ENCODE results near the gene KRTAP4-1.
"Not testable (repeated sequence)": the region's sequence is repeated elsewhere in the genome, so short reads cannot be mapped to it uniquely, and the experiment has no call there.

Gene KRTAP4-1

DNA sequence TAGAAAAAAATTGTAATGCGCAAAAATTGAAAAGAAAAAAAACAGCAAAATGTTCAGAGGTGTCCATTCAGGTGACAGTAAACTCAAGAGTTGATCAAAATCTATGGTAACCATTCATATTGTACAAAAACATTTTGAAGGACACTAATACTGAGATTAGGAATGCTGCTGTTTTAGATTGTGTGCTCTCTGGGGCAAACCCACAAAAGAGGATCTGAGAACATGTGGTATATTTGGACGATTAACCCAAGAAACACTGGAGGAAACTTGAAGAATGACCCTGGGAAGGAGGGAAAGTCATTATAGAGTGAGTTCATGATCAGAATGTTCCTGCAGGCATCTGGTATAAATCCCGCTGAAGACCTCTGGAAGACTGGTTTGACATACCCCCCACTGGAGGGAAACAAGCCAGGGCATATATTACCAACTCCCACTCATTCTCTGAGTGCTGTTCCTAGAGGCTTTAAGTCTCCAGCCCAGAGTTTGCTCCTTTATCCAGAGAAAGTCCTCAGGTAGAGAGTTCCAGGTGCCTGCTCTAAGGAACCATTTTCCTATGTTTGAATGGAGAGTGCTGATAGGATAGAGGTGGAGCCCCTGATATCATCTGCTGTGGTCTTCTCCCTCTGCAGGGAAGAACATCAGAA, 7.8 kb downstream of the KRTAP4-1 start:
- in situ Hi-C loops (cut with MboI; ENCODE audit: low sequenced_read_pairs) = no loop called here

DNA sequence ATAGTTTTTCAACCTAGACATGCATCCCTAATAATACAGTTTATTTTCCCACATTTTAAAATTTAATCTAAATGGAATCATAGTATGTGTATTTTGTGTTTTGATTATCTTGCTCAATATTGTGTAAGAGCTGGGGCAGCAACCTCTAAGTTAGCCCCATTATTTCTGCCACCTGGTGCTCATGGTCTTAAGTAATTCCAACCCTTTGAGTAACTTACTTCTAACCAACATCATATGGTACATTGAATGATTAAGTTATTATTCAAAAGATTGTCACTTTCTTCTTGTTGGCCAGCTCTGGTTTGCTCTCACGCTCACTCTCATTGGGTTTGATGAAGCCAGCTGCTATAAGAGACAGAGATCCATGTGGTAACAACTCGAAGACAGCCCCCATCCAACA, 12.8 kb downstream of the KRTAP4-1 start:
- in situ Hi-C loops (cut with MboI; ENCODE audit: low sequenced_read_pairs) = no loop called here

DNA sequence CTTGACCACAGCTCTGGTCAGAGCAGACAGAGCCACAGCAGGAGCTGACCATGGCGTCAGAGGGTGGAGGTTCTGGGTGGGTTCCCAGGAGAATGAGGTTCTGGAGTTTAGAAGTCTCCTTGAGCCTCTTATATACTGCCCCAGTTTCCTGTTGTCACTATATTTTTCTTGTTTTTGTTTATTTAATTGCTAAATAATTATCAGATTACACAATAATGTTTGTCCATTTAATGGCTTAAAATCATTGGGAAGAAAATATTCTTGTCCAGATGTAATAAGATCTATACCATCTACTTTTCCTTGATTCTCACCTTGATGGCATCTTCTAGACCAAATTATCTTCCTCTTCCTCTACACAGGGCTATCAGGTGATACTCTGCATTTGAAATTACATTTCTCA, 16.6 kb downstream of the KRTAP4-1 start, which contains the start of gene KRTAP4-3:
Gene KRTAP4-3, minus strand, starts transcription at position 101 of the 400 bp plus-strand sequence. Its CDS starts 49 bp downstream, at position 52.
- in situ Hi-C loops (cut with MboI; ENCODE audit: low sequenced_read_pairs) = no loop called here

DNA sequence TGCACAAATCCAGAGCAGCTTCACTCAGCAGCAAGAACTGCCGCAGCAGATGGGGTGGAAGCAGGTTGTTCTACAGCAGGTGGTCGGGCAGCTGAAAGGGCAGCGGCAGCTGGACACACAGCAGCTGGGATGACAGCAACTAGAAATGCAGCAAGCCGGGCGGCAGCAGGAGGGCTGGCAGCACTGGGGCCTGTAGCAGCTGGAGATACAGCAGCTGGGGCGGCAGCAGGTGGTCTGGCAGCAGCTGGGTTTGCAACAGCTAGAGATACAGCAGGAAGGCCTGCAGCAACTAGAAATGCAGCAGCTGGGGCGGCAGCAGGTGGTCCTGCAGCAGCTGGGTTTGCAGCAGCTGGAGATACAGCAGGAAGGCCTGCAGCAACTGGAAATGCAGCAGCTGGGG, 17.1 kb downstream of the KRTAP4-1 start:
- in situ Hi-C loops (cut with MboI; ENCODE audit: low sequenced_read_pairs) = no loop called here

DNA sequence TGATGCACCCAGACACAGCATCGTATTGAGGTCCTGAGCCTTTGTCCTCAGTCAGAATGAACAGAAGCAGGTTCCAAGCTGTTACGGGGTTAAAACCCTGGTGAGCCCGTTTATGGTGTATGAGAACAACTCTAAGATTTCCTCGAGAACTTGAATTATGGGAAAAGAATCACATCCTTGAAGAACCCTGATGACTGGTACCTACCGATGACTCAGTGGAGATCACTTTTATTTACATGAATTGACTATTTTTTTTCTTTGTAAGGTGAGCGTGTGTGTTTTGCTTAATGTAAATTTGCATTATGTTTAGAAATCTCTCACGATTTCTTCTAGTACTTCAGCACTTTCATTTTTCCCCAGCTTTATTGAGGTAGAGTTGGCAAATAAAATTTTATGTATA, 20.9 kb downstream of the KRTAP4-1 start:
- in situ Hi-C loops (cut with MboI; ENCODE audit: low sequenced_read_pairs) = no loop called here

DNA sequence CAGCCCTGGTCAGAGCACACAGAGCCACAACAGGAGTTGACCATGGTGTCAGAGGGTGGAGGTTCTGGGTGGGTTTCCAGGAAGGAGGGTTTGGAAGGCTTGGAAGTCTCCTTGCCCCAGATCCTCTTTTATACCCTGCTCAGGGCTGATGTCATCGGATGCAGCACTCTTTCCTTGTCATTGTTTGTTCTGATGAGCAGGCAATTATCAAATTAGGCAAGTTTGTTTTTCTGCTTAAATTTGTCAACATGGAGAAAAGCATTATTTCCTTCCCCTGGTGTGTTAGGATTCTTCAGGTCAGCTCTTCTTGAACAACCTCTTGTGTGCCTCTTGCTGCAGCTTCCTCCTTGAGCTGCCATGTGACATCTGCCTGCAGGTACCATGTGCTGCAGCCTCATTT, 24.1 kb downstream of the KRTAP4-1 start, which contains the start of gene KRTAP4-4:
Gene KRTAP4-4, minus strand, starts transcription at position 101 of the 400 bp plus-strand sequence. Its CDS starts 57 bp downstream, at position 44.
- in situ Hi-C loops (cut with MboI; ENCODE audit: low sequenced_read_pairs) = no loop called here

DNA sequence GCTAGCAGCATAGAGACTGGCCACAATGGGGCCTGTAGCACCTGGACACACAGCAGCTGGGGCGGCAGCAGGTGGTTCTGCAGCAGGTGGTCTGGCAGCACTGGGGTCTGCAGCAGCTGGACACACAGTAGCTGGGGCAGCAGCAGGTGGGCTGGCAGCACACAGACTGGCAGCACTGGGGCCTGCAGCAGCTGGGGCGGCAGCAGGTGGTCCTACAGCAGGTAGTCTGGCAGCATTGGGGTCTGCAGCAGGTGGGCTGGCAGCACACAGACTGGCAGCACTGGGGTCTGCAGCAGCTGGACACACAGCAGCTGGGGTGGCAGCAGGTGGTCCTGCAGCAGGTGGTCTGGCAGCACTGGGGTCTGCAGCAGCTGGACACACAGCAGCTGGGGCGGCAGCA, 24.5 kb downstream of the KRTAP4-1 start:
- in situ Hi-C loops (cut with MboI; ENCODE audit: low sequenced_read_pairs) = not testable (repeated sequence)

DNA sequence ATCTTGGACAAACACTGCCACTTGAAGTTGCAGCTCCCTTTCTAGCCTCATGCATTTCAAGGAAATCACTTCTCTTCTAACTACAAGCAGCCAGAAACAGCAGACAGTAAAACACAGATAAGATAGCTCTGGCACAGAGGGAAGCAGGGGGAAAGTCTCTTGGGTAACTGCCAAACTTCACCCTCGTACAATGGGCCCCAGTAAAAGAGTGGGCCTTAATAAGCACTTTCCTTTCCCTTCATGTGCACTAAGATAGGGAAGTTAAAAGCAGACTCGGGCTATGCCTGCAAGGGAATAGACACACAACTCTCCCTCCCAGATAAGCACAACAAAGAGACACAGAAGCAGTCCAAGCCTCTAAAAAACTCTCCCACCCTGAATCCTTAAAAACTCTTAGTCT, 30.9 kb downstream of the KRTAP4-1 start:
- in situ Hi-C loops (cut with MboI; ENCODE audit: low sequenced_read_pairs) = no loop called here

DNA sequence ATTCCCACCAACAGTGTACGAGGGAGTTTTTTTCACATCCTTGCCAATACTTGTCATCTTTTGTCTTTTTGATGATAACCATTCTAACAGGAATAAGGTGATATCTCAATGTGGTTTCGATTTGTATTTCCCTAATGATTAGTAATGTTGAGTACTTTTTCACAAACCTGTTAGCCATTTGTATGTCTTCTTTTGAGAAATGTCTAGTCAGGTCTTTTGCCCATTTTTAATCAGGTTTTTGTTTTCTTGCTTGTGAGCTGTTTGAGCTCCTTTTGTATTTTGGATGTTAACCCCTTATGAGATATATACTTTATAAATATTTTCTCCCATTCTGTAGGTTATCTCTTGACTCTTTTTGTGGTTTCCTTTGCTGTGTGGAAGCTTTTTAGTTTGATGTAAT, 33.2 kb downstream of the KRTAP4-1 start:
- in situ Hi-C loops (cut with MboI; ENCODE audit: low sequenced_read_pairs) = no loop called here

DNA sequence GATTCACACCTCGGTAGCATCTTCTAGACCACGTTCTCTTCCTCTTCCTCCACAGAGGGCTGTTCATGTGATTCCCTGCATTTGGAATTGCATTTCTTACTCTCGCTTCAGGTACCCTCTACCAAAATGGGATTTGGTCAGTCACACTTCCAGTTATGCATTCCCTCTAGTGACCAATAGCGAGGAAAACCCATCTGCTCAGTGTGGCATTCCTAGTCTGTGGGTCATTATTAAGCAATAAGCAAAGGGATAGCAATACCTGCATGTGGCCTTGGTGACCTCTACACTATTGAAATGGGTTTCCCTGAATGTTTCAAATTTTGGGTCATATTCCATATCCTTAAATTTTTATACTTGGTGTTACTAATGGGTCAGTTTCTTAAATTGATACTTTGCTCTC, 34.7 kb downstream of the KRTAP4-1 start:
- in situ Hi-C loops (cut with MboI; ENCODE audit: low sequenced_read_pairs) = no loop called here

DNA sequence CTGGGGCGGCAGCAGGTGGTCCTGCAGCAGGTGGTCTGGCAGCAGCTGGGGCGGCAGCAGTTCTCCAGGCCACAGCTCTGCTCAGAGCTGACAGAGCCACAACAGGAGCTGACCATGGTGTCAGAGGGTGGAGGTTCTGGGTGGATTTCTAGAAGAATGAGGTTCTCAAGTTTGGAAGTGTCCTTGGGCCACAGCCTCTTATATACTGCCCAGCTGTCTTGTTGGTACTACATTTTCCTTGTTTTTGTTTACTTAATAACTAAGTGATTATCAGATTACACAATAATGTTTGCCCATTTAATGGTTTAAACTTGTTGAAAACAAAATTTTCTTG, 35.1 kb downstream of the KRTAP4-1 start, which contains the start of gene KRTAP4-5:
Gene KRTAP4-5, minus strand, starts transcription at position 174 of the 334 bp plus-strand sequence. Its CDS starts 58 bp downstream, at position 116.
- in situ Hi-C loops (cut with MboI; ENCODE audit: low sequenced_read_pairs) = no loop called here

DNA sequence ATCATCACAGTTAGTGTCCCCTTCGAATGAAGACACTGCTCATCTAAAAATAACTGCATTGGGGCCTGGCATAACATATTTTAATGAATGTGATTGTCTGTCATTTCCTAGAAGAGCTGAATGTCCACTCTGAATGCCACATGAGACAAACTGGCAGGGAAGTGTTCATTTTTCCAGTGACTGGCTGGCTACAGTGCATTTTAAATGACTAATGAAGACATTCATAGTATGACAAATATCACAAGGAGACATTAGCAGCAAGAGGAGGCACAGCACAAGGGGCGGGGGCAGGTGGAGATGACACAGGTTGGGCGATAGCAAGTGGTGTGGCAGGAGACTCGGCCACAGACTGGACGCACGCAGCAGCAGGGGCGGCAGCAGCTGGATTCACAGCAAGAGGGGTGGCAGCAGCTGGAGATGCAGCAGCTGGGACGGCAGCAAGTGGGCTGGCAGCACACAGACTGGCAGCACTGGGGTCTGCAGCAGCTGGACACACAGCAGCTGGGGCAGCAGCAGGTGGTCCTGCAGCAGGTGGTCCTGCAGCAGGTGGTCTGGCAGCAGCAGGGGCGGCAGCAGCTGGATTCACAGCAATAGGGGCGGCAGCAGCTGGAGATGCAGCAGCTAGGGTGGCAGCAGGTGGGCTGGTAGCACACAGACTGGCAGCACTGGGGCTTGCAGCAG, 35.6 kb downstream of the KRTAP4-1 start:
- in situ Hi-C loops (cut with MboI; ENCODE audit: low sequenced_read_pairs) = not testable (repeated sequence)

DNA sequence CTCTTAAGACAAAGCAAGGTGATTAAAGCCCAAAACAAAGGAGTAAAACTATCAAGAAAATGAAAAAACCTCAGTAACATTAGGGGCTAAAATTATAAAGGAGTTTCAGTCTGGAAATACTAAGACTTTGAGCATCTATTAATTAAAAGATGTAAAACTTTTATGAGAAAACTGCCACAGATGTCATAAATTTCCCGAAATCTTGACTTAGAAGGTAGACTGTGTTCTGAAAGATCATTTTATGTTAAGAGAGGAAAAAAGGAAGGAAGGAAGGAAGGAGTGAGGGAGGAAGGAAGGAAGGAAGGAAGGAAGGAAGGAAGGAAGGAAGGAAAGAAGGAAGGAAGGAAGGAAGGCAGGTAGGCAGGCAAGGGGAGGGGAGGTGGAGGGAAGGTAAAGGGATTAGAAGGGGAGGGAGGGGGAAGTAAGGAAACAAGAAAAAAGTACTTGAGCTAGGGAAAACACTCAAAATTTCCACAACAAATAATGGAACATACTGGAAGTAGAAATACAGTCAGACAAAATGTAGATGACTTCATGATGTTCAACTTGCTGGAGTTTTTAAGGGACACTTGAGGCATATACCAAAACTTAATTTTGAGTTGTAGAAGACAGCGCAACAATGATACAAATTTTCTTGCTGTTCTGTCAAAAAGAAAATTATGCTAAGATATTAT, 37.0 kb downstream of the KRTAP4-1 start:
- in situ Hi-C loops (cut with MboI; ENCODE audit: low sequenced_read_pairs) = no loop called here

DNA sequence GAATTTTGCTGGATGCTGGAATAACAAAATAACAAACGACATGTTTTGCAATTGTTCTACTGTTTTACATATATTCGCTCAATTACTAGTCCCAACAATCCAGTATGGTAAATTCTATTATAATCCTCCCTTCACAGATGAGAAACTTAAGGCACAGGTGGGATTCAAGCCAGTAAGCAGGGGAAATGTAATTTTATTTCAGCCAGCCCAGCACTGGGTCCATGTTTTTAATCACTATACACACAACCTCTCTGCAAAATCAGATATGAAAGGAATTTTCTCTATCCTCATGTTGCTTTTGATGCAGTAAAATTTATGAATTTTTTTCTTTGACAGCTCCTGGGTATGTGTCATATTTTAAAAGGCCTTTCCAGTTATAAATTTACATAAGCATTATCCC, 39.5 kb downstream of the KRTAP4-1 start:
- in situ Hi-C loops (cut with MboI; ENCODE audit: low sequenced_read_pairs) = no loop called here

DNA sequence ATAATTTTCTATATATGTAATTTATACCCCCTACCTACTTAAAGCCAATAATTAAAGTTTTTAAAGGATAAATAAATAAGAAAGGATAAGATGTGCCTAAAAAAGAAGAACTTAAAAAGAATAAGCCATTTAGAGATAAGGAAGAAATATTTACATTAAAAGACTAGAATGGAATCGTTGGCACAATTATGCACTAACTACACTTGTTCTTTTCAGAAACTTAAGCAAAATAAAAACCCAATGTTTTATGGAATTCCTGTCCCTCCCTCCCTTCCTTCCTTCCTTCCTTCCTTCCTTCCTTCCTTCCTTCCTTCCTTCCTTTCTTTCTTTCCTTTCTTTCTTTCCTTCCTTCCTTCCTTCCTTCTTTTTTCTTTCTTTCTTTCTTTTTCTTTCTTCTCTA, 39.9 kb downstream of the KRTAP4-1 start:
- in situ Hi-C loops (cut with MboI; ENCODE audit: low sequenced_read_pairs) = no loop called here

DNA sequence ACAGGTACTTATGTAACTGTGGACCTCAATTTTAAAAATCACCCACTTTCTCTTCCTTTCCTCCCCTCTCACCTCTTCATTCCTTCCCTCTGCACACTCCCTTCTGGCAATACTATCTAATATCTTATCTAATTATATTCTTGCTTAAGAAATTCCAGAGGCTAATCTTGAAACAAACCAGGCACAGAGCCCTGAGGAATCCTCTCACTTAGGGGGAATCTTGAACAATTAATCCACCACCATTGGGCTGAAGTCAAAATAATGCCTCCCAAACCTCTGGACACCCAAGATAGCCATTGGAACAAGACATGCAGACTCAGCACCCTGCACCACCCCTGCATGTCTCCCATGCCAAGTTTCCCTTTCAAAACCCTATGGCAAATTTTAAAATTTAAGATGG, 43.4 kb downstream of the KRTAP4-1 start:
- in situ Hi-C loops (cut with MboI; ENCODE audit: low sequenced_read_pairs) = no loop called here

DNA sequence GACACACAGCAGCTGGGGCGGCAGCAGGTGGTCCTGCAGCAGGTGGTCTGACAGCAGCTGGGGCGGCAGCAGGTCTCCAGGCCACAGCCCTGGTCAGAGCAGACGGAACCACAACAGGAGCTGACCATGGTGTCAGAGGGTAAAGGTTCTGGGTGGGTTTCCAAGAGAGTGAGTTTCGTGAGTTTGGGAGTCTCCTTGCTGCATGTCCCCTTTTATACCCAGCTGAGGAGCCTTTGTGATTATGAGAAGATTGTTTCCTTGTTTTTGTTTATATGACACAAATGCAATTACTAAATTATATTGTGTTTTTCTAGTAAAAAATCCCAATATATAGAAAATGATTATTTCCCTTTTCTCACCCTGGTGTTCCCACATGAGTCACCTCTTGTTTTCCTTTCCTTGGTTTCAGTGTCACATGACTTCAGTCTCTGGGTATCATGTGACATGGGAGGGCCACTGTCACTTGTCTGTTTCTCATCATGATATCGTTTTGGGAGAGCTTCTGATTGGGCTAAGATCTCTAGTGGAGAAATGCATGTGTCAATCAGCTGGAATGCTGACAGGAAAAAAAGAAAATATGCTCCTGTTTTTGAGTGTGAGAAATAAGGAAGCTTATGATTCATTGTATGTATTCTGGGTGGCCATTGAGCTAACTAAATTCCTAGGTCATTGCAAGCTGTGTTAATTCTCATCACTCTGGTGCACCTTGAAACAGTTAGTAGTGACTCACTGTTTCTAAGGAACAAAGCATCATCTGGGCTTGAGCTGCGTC, 44.2 kb downstream of the KRTAP4-1 start, which contains the start of gene KRTAP4-6:
Gene KRTAP4-6, minus strand, starts transcription at position 185 of the 772 bp plus-strand sequence. Its CDS starts 57 bp downstream, at position 128.
- in situ Hi-C loops (cut with MboI; ENCODE audit: low sequenced_read_pairs) = no loop called here

DNA sequence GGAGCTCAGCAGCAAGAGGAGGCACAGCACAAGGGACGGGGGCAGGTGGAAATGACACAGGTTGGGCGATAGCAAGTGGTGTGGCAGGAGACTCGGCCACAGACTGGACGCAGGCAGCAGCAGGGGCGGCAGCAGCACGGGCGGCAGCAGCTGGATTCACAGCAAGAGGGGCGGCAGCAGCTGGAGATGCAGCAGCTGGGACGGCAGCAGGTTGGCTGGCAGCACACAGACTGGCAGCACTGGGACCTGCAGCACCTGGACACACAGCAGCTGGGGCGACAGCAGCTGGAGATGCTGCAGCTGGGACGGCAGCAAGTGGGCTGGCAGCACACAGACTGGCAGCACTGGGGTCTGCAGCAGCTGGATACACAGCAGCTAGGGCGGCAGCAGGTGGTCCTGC, 44.8 kb downstream of the KRTAP4-1 start:
- in situ Hi-C loops (cut with MboI; ENCODE audit: low sequenced_read_pairs) = not testable (repeated sequence)
